Measurements from ENCODE around the gene VNN1.

Gene VNN1

GRCh38 chr6:132713352-132714134 lies at the start of gene VNN1:
TSS of gene VNN1 (minus strand) at chr6:132714055. CDS start at chr6:132714035, 20 bp downstream.
- no peak for DNase-seq (ENCODE audit: low read depth, low spot score)

- no peak for DNase-seq (ENCODE audit: low read depth, low spot score)
Observed at GRCh38 chr6:132763269-132763668, 49.4 kb upstream of the VNN1 start.

GRCh38 chr6:132760256-132760655 lies 46.4 kb upstream of the VNN1 start:
- no peak for DNase-seq (ENCODE audit: low read depth, low spot score)

GRCh38 chr6:132758689-132759088 lies 44.8 kb upstream of the VNN1 start:
- no peak for DNase-seq (ENCODE audit: low read depth, low spot score)

- no peak for DNase-seq (ENCODE audit: low read depth, low spot score)
Observed at GRCh38 chr6:132752255-132752654, 38.4 kb upstream of the VNN1 start.

GRCh38 chr6:132751828-132752227 lies 38.0 kb upstream of the VNN1 start:
- no peak for DNase-seq (ENCODE audit: low read depth, low spot score)

GRCh38 chr6:132751306-132751705 lies 37.5 kb upstream of the VNN1 start:
- DNase-seq (ENCODE audit: low read depth, low spot score) = no peak

GRCh38 chr6:132750455-132751248 lies 36.8 kb upstream of the VNN1 start:
- DNase-seq (ENCODE audit: low read depth, low spot score) = no peak

GRCh38 chr6:132749111-132749510 lies 35.3 kb upstream of the VNN1 start:
- no peak for DNase-seq (ENCODE audit: low read depth, low spot score)

GRCh38 chr6:132748446-132748845 lies 34.6 kb upstream of the VNN1 start:
- no peak for DNase-seq (ENCODE audit: low read depth, low spot score)

GRCh38 chr6:132746048-132746447 lies 32.2 kb upstream of the VNN1 start:
- DNase-seq (ENCODE audit: low read depth, low spot score) = no peak

- no peak for DNase-seq (ENCODE audit: low read depth, low spot score)
Observed at GRCh38 chr6:132742495-132742894, 28.6 kb upstream of the VNN1 start.

- DNase-seq (ENCODE audit: low read depth, low spot score) = no peak
Observed at GRCh38 chr6:132741281-132741680, 27.4 kb upstream of the VNN1 start.

- DNase-seq (ENCODE audit: low read depth, low spot score) = no peak
Observed at GRCh38 chr6:132736239-132736638, 22.4 kb upstream of the VNN1 start.

- DNase-seq (ENCODE audit: low read depth, low spot score) = no peak
Observed at GRCh38 chr6:132734694-132735236, 20.9 kb upstream of the VNN1 start.

GRCh38 chr6:132733814-132734213 lies 20.0 kb upstream of the VNN1 start:
- no peak for DNase-seq (ENCODE audit: low read depth, low spot score)

- DNase-seq (ENCODE audit: low read depth, low spot score) = no peak
Observed at GRCh38 chr6:132733283-132733682, 19.4 kb upstream of the VNN1 start.

GRCh38 chr6:132731086-132731485 lies 17.2 kb upstream of the VNN1 start:
- no peak for DNase-seq (ENCODE audit: low read depth, low spot score)

- DNase-seq (ENCODE audit: low read depth, low spot score) = no peak
Observed at GRCh38 chr6:132730560-132730959, 16.7 kb upstream of the VNN1 start.

GRCh38 chr6:132728616-132729015 lies 14.8 kb upstream of the VNN1 start:
- no peak for DNase-seq (ENCODE audit: low read depth, low spot score)

GRCh38 chr6:132726608-132726975 lies 12.7 kb upstream of the VNN1 start:
- no peak for DNase-seq (ENCODE audit: low read depth, low spot score)

- no peak for DNase-seq (ENCODE audit: low read depth, low spot score)
Observed at GRCh38 chr6:132725947-132726607, 12.2 kb upstream of the VNN1 start.
